ENCODE data around the gene DNMT3A.

DNMT3A gene

DNA sequence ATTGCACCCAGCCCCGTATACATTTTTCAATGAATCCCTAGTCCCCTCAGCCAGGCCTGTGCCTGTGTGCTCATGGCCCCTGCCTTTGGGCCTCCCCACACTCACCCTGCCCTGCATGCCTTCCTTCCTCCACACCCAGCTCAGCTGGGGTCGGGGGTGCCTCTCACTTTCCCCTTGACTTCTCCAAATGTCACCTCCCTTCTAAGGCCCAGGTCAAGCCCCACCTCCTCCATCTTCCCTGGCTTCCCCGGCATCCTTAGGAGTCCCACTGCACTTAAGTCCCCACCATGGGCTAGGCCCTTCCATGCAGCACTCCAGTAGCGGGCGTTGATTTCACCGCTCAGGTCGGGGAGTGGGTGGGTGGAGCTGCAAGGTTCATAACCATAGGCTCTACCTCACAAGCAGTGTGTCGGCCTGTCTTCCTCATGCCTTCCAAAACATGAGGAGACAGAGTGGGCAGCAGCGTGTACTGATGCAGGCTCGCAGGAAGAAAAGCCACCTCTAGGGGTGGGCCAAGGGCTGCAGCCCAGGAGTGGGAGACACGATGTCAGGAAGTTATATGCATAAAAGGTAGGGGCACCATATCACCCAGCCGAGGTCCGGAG is 47.7 kb downstream of the DNMT3A start:
- Histone ChIP-seq H3K4me1 (ENCODE audit: insufficient read depth, low read length, poor library complexity, severe bottlenecking) (peaks cover 35% of the 10 kb centered on the region), H3K9me2 (replicated peaks; ENCODE audit: low read depth, low read length) (no peaks in the 10 kb centered on the region), H3K4me2 (ENCODE audit: low read depth, low read length, poor library complexity, severe bottlenecking) (peak overlapping the region; percentile 89), H3K79me2 (ENCODE audit: insufficient read depth, low read length) (no peaks in the 10 kb centered on the region), H3F3A (ENCODE audit: low read depth) (no peaks in the 10 kb centered on the region), H4K20me1 (ENCODE audit: insufficient read depth, low read length, poor library complexity, severe bottlenecking) (no peaks in the 10 kb centered on the region), H3K27me3 (ENCODE audit: insufficient read depth, low read length, poor library complexity, severe bottlenecking) (no peaks in the 10 kb centered on the region), H3K4me3 (ENCODE audit: low read length, poor library complexity, severe bottlenecking) (peak overlapping the region; percentile 72), H2AFZ (ENCODE audit: low read length) (no peak overlapping the region), H3K9me3 (ENCODE audit: insufficient read depth, low read depth, low read length) (no peaks in the 10 kb centered on the region), H3K36me3 (ENCODE audit: insufficient read depth, low read length) (no peaks in the 10 kb centered on the region; the same call in 1 of the 2 replicates), H3K9ac (ENCODE audit: low read depth, low read length, poor library complexity, severe bottlenecking) (peak overlapping the region; percentile 79)
- no peak for TF ChIP-seq EZH2phosphoT487 (IDR thresholded peaks at IDR 0.05; ENCODE audit: borderline replicate concordance)
- TF ChIP-seq, protein P1, sequence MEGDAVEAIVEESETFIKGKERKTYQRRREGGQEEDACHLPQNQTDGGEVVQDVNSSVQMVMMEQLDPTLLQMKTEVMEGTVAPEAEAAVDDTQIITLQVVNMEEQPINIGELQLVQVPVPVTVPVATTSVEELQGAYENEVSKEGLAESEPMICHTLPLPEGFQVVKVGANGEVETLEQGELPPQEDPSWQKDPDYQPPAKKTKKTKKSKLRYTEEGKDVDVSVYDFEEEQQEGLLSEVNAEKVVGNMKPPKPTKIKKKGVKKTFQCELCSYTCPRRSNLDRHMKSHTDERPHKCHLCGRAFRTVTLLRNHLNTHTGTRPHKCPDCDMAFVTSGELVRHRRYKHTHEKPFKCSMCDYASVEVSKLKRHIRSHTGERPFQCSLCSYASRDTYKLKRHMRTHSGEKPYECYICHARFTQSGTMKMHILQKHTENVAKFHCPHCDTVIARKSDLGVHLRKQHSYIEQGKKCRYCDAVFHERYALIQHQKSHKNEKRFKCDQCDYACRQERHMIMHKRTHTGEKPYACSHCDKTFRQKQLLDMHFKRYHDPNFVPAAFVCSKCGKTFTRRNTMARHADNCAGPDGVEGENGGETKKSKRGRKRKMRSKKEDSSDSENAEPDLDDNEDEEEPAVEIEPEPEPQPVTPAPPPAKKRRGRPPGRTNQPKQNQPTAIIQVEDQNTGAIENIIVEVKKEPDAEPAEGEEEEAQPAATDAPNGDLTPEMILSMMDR (conservative IDR thresholded peaks at IDR 0.05; ENCODE audit: low read length): no peak

DNA sequence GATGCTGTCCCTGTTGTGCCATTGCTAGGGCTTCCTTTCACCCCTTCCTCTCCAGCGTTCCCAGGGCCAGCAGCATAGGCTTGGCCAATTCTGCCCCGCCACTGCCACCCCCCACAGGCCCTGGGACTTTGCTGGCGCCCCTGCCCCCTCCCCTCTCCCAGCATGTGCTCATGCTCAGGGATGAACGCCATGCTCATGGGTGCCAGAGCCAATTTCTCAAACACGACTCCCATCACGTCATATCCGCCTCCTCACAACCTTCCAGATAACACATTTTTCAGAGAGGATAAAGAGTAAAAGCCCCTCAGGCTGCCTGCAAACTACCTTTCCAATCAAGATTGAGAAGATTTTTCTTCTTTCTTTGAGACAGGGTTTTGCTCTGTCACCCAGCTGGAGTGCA is 48.6 kb downstream of the DNMT3A start:
- no peaks in the 10 kb centered on the region for H3K9me2 ChIP-seq (replicated peaks; ENCODE audit: low read depth, low read length)
- TF ChIP-seq EZH2phosphoT487 (IDR thresholded peaks at IDR 0.05; ENCODE audit: borderline replicate concordance): no peak
- TF ChIP-seq, protein P1 (conservative IDR thresholded peaks at IDR 0.05; ENCODE audit: low read length): no peak
- no peak overlapping the region for H3K9ac ChIP-seq (ENCODE audit: low read depth, low read length, poor library complexity, severe bottlenecking)
- peaks cover 3% of the 10 kb centered on the region; the same call in 1 of the 2 replicates for H3F3A ChIP-seq (ENCODE audit: low read depth)
- no peaks in the 10 kb centered on the region for H3K79me2 ChIP-seq (ENCODE audit: insufficient read depth, low read length)
- no peaks in the 10 kb centered on the region for H3K27me3 ChIP-seq (ENCODE audit: insufficient read depth, low read length, poor library complexity, severe bottlenecking)
- no peaks in the 10 kb centered on the region for H4K20me1 ChIP-seq (ENCODE audit: insufficient read depth, low read length, poor library complexity, severe bottlenecking)
- H3K36me3 ChIP-seq (ENCODE audit: insufficient read depth, low read length): no peaks in the 10 kb centered on the region
- no peaks in the 10 kb centered on the region for H3K9me3 ChIP-seq (ENCODE audit: insufficient read depth, low read depth, low read length)
- H3K4me1 ChIP-seq (ENCODE audit: insufficient read depth, low read length, poor library complexity, severe bottlenecking): peaks cover 35% of the 10 kb centered on the region
- no peak overlapping the region for H3K4me3 ChIP-seq (ENCODE audit: low read length, poor library complexity, severe bottlenecking)
- H3K4me2 ChIP-seq (ENCODE audit: low read depth, low read length, poor library complexity, severe bottlenecking): no peak overlapping the region
- no peak overlapping the region for H2AFZ ChIP-seq (ENCODE audit: low read length)

DNA sequence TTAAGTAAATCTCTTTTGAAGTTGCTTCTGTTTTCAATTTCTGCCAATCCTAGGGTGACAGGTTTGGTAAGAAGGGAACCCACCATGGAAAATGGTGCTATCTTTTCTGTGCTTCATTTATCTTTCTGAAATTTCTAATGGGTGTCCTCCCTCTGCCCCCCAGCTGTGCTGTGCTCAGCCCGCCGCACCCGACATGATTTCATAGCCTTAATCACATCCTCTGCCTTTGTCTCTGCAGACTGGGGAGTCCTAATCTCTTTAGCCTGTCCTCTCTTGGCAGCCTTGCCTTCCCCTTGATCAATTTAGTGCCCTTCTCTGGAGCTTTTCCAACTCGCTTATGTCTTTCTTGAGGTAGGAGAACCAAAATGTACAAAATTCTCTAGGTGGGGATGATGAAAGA is 49.3 kb downstream of the DNMT3A start:
- H4K20me1 ChIP-seq (ENCODE audit: insufficient read depth, low read length, poor library complexity, severe bottlenecking): no peaks in the 10 kb centered on the region
- no peak overlapping the region for H2AFZ ChIP-seq (ENCODE audit: low read length)
- no peaks in the 10 kb centered on the region for H3K9me2 ChIP-seq (replicated peaks; ENCODE audit: low read depth, low read length)
- no peak overlapping the region for H3K4me3 ChIP-seq (ENCODE audit: low read length, poor library complexity, severe bottlenecking)
- H3K4me2 ChIP-seq (ENCODE audit: low read depth, low read length, poor library complexity, severe bottlenecking): no peak overlapping the region
- H3K79me2 ChIP-seq (ENCODE audit: insufficient read depth, low read length): no peaks in the 10 kb centered on the region
- TF ChIP-seq EZH2phosphoT487 (IDR thresholded peaks at IDR 0.05; ENCODE audit: borderline replicate concordance): no peak
- TF ChIP-seq, protein P1 (conservative IDR thresholded peaks at IDR 0.05; ENCODE audit: low read length): no peak
- no peaks in the 10 kb centered on the region for H3K27me3 ChIP-seq (ENCODE audit: insufficient read depth, low read length, poor library complexity, severe bottlenecking)
- no peaks in the 10 kb centered on the region for H3K9me3 ChIP-seq (ENCODE audit: insufficient read depth, low read depth, low read length)
- peaks cover 35% of the 10 kb centered on the region for H3K4me1 ChIP-seq (ENCODE audit: insufficient read depth, low read length, poor library complexity, severe bottlenecking)
- no peaks in the 10 kb centered on the region for H3K36me3 ChIP-seq (ENCODE audit: insufficient read depth, low read length)
- no peak overlapping the region for H3K9ac ChIP-seq (ENCODE audit: low read depth, low read length, poor library complexity, severe bottlenecking)
- peaks cover 3% of the 10 kb centered on the region; the same call in 1 of the 2 replicates for H3F3A ChIP-seq (ENCODE audit: low read depth)

Data from Loucy (cell line).